ENCODE measurements around the gene SMARCAL1. TPM values are rescaled to one million over a fixed set of nuclear protein-coding genes. Genes with fewer than 3 reads are reported as not detected.

The SMARCAL1 gene
- total RNA-seq, 4 donors from 2014 or later = 13.5 to 28.2 (median 20.6) TPM

DNA sequence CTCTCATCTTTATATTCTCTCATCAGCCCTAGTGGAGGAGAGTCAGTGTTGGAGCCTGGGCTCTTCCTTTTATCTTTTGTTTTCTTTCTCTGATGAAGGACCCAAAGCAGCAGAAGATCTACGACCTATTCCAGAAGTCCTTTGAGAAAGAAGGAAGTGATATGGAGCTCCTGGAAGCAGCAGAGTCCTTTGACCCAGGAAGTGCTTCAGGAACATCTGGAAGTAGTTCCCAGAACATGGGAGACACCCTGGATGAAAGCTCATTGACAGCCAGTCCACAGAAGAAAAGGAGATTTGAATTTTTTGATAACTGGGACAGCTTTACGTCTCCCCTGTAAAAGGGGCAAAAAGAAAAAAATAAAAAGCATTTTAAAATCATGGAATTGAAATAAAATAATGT, 70.4 kb downstream of the SMARCAL1 start:
- Histone ChIP-seq H3K27ac (no peak overlapping the region), H3K27me3 (no peaks in the 10 kb centered on the region), H3K4me1 (peaks cover 7% of the 10 kb centered on the region), H3K9me3 (no peaks in the 10 kb centered on the region), H3K36me3 (peaks cover 36% of the 10 kb centered on the region), H3K4me3 (no peak overlapping the region)
- TF ChIP-seq POLR2AphosphoS5 (IDR thresholded peaks at IDR 0.05) (no peak), POLR2A (IDR thresholded peaks at IDR 0.05) (no peak), EP300 (IDR thresholded peaks at IDR 0.05) (no peak), CTCF (IDR thresholded peaks at IDR 0.05) (no peak)
- DNase-seq (ENCODE audit: low spot score in 2 of 2) = no peak
- WGBS = 78% methylated on average over 2 of the region's 2 CpGs

- H3K4me3 ChIP-seq = no peak overlapping the region
- H3K27ac ChIP-seq = no peak overlapping the region
- H3K9me3 ChIP-seq = no peaks in the 10 kb centered on the region
- DNase-seq (ENCODE audit: low spot score in 2 of 2) = no peak
- peaks cover 15% of the 10 kb centered on the region for H3K36me3 ChIP-seq
- 77% methylated on average over 3 of the region's 3 CpGs for WGBS
- no peaks in the 10 kb centered on the region for H3K27me3 ChIP-seq
- TF ChIP-seq POLR2AphosphoS5 (IDR thresholded peaks at IDR 0.05) = no peak
- TF ChIP-seq EP300 (IDR thresholded peaks at IDR 0.05) = no peak
- TF ChIP-seq POLR2A (IDR thresholded peaks at IDR 0.05) = no peak
- no peak for TF ChIP-seq CTCF (IDR thresholded peaks at IDR 0.05)
- peaks cover 3% of the 10 kb centered on the region for H3K4me1 ChIP-seq
Measured at GRCh38 chr2:216485237-216485636, 73.0 kb downstream of the SMARCAL1 start.

DNA sequence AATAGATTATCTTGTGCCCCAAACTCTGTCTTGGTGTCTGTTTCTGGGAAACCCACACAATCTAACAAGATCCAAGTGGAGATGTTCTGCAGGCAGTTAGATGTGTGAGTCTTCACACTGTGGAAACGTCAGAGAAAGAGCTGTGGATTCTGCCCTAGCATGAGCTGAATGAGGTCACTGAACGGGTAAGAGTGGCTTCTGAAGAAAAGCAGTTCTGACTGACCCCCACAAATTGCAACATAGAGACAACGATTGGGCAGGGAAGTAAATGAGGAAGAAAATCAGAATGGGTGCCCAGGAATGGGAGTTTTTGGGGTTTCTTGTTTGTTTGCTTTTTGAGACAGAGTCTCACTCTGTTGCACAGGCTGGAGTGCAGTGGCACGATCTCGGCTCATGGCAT, 73.5 kb downstream of the SMARCAL1 start:
- WGBS = 76% methylated on average over 5 of the region's 5 CpGs
- Histone ChIP-seq H3K9me3 (no peaks in the 10 kb centered on the region), H3K36me3 (peaks cover 13% of the 10 kb centered on the region), H3K4me3 (no peak overlapping the region), H3K4me1 (peaks cover 3% of the 10 kb centered on the region), H3K27me3 (no peaks in the 10 kb centered on the region), H3K27ac (no peak overlapping the region)
- TF ChIP-seq CTCF (IDR thresholded peaks at IDR 0.05) (no peak), EP300 (IDR thresholded peaks at IDR 0.05) (no peak), POLR2AphosphoS5 (IDR thresholded peaks at IDR 0.05) (no peak), POLR2A (IDR thresholded peaks at IDR 0.05) (no peak)
- no peak for DNase-seq (ENCODE audit: low spot score in 2 of 2)

DNA sequence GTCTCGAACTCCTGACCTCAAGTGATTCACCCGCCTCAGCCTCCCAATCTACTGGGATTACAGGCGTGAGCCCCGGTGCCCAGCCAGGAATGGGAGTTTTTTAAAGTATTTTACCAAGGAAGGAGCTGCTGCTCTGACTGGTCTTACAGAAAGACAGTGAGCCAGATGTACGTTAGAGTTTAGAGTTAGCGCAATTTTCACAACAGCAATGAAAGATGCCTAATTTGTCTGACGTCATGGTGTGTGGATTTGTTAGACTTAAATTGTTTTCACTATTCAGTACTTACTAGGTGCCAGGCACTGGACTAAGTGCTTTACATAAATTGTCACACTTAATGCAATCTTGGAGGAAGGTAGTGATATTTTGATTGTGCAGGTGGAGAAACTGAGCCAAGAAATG, 74.0 kb downstream of the SMARCAL1 start:
- H3K9me3 ChIP-seq = no peaks in the 10 kb centered on the region
- DNase-seq (ENCODE audit: low spot score in 2 of 2) = no peak
- H3K27me3 ChIP-seq = no peaks in the 10 kb centered on the region
- H3K4me3 ChIP-seq = no peak overlapping the region
- TF ChIP-seq CTCF (IDR thresholded peaks at IDR 0.05) = no peak
- no peak overlapping the region for H3K27ac ChIP-seq
- 95% methylated on average over 7 of the region's 7 CpGs for WGBS
- H3K4me1 ChIP-seq = peaks cover 3% of the 10 kb centered on the region
- peaks cover 12% of the 10 kb centered on the region for H3K36me3 ChIP-seq

DNA sequence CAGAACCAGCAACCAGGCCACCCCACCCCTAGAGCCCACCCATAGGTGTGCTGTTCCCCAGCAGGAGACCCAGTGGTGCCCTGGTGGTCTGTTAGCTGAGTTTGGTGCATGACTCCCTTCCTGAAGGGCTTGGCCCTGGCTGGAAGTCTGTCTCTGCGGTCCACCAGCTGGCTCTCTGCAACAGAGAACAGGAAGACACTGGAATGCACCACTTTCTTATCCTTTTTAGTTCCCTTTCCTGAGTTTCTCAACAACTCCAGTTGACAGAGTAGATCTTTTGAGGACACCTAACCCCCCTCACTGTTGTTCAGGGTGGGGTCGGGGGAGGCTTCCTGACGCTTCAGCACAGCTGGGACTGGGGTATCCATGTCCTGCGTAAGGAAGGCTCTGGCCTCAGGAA, 74.4 kb downstream of the SMARCAL1 start:
- no peak for TF ChIP-seq EP300 (IDR thresholded peaks at IDR 0.05)
- TF ChIP-seq CTCF (IDR thresholded peaks at IDR 0.05) = no peak
- TF ChIP-seq POLR2A (IDR thresholded peaks at IDR 0.05) = no peak
- no peak for TF ChIP-seq POLR2AphosphoS5 (IDR thresholded peaks at IDR 0.05)
- no peak overlapping the region for H3K27ac ChIP-seq

More for the DNA sequence above, 74.4 kb downstream of the SMARCAL1 start:
- DNase-seq (ENCODE audit: low spot score in 2 of 2) = no peak
- no peaks in the 10 kb centered on the region for H3K27me3 ChIP-seq
- no peaks in the 10 kb centered on the region for H3K9me3 ChIP-seq
- peaks cover 12% of the 10 kb centered on the region for H3K36me3 ChIP-seq
- peaks cover 3% of the 10 kb centered on the region for H3K4me1 ChIP-seq
- no peak overlapping the region for H3K4me3 ChIP-seq
- 79% methylated on average over 4 of the region's 4 CpGs for whole genome bisulfite sequencing
